PC-3 (cell line): ENCODE results near the gene SH3RF3. TPM values are rescaled to one million over a fixed set of nuclear protein-coding genes. Genes with fewer than 3 reads are reported as not detected.

Experiments
- ATAC-seq: fragments of 200-7000 bp; cut with Tn5 transposase; 2 replicates; pipeline ENCODE4 v1.9.1; 2020; ENCODE audit warnings: mild to moderate bottlenecking, moderate library complexity
- BruUV-seq: library from RNA; stranded (reverse); fragments of 400-500 nt; replicated peaks from 2 replicates; lab custom pipeline; 2021; lab: Mats Ljungman, UMichigan
- CTCF ChIA-PET: fragments of 300-600 bp; sonication (Branson Sonifier 250); formaldehyde crosslinking; loops from one replicate; lab custom pipeline; 2022; ENCODE audit warnings: antibody characterized with exemption; lab: Charles Lee
- POLR2A ChIA-PET: fragments of 300-600 bp; sonication (Branson Sonifier 250); formaldehyde crosslinking; loops from one replicate; lab custom pipeline; 2022; ENCODE audit warnings: antibody characterized with exemption; ENCODE audit not compliant: unreplicated experiment; lab: Charles Lee
- DNase-seq: peaks from one replicate; pipeline ENCODE4 v3.0.0-alpha.2; 2015
- H2AFZ ChIP-seq: fragments of 300-600 bp; sonication (generic); 2 replicates; pipeline ENCODE4 v1.6.0; 2016; ENCODE audit warnings: antibody characterized with exemption, low read length
- H3F3A ChIP-seq: fragments of 300-600 bp; sonication (generic); one replicate; pipeline ENCODE4 v1.6.0; 2017; ENCODE audit warnings: antibody characterized with exemption, low read length, control low read depth, mild to moderate bottlenecking; ENCODE audit not compliant: unreplicated experiment
- H3K27ac ChIP-seq: fragments of 300-600 bp; sonication (generic); 2 replicates; pipeline ENCODE4 v1.5.1; 2016; ENCODE audit warnings: mild to moderate bottlenecking, low read length
- H3K27me3 ChIP-seq: fragments of 300-600 bp; sonication (generic); 2 replicates; pipeline ENCODE4 v1.6.1; 2016; ENCODE audit warnings: low read length, mixed read lengths
- H3K36me3 ChIP-seq: fragments of 300-600 bp; sonication (generic); 2 replicates; pipeline ENCODE4 v1.6.1; 2016; ENCODE audit warnings: low read depth, mixed run types, low read length, mixed read lengths
- H3K4me1 ChIP-seq: fragments of 300-600 bp; sonication (generic); 2 replicates; pipeline ENCODE4 v1.5.1; 2016; ENCODE audit warnings: low read length; ENCODE audit not compliant: insufficient read depth
- H3K4me2 ChIP-seq: fragments of 300-600 bp; sonication (generic); 2 replicates; pipeline ENCODE4 v1.6.0; 2016; ENCODE audit warnings: low read length
- H3K4me3 ChIP-seq: fragments of 300-600 bp; sonication (generic); 2 replicates; pipeline ENCODE4 v1.5.1; 2016; ENCODE audit warnings: mild to moderate bottlenecking, low read length, mixed read lengths
- H3K79me2 ChIP-seq: fragments of 300-600 bp; sonication (generic); 2 replicates; pipeline ENCODE4 v1.6.1; 2017; ENCODE audit warnings: low read length, mixed read lengths
- H3K9ac ChIP-seq: fragments of 300-600 bp; sonication (generic); 2 replicates; pipeline ENCODE4 v1.6.0; 2016; ENCODE audit warnings: mild to moderate bottlenecking, low read length
- H3K9me2 ChIP-seq: fragments of 300-600 bp; sonication (generic); replicated peaks from 2 replicates; pipeline ENCODE4 v1.6.1; 2016; ENCODE audit warnings: mixed run types, low read length, mixed read lengths
- H3K9me3 ChIP-seq: fragments of 300-600 bp; sonication (generic); 2 replicates; pipeline ENCODE4 v1.6.1; 2016; ENCODE audit warnings: low read length, mixed read lengths
- H4K20me1 ChIP-seq: fragments of 300-600 bp; sonication (generic); 2 replicates; pipeline ENCODE4 v1.6.1; 2016; ENCODE audit warnings: low read length, mixed read lengths
- EZH2 ChIP-seq: fragments of 300-600 bp; sonication (generic); IDR thresholded peaks from one replicate; pipeline ENCODE4 v1.6.1; 2017; ENCODE audit warnings: antibody characterized with exemption, mild to moderate bottlenecking, low read length; ENCODE audit not compliant: unreplicated experiment
- EZH2phosphoT487 ChIP-seq: fragments of 300-600 bp; sonication (generic); IDR thresholded peaks from 2 replicates; pipeline ENCODE4 v1.6.1; 2018; ENCODE audit warnings: mild to moderate bottlenecking, antibody characterized with exemption, low read length, borderline replicate concordance
- intact Hi-C: fragments of 100-400 bp; cut with micrococcal nuclease; formaldehyde crosslinking; loops from 2 replicates; pipeline ENCODE4 v1.9.0; 2023
- total RNA-seq: library from RNA; depleted of rRNA; stranded (reverse); fragments of >200 nt; gene quantifications from 2 replicates; pipeline ENCODE4 v1.2.3, GENCODE V29; 2014
- TF ChIP-seq, protein P1 (sequence below): fragments of 300-600 bp; sonication (generic); conservative IDR thresholded peaks from 2 replicates; pipeline ENCODE4 v1.5.1; 2017; ENCODE audit warnings: antibody characterized with exemption, low read depth, mild to moderate bottlenecking, low read length

SH3RF3 gene
- total RNA-seq, 1 experiment from 2014 or later: 11.7 TPM

DNA sequence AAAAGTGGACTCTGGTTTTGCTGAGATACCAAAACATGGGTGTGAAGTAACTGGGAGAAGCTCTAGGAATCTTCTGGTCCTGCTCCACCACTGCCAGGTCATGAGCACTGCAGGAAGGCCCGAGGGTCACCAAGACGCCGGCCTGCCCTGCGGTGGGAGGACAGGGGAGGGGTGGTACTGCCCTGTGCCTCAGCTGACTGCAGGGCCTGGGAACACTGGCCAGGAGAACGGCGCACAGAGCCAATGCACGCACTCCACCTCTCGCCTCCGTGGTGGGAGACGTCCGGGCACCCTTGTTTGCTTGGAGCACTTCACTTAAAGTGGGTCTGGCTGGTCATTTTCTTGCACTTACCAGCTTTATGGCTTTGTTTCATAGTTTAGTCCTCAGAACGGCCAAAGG lies 153.4 kb downstream of the SH3RF3 start:
- H3K27ac ChIP-seq: no peak overlapping the region
- no peaks in the 10 kb centered on the region for H3K9me2 ChIP-seq
- no peaks in the 10 kb centered on the region for H3K9me3 ChIP-seq
- H3K4me3 ChIP-seq: no peak overlapping the region
- H2AFZ ChIP-seq: no peak overlapping the region
- no peak for TF ChIP-seq EZH2
- TF ChIP-seq, protein P1, sequence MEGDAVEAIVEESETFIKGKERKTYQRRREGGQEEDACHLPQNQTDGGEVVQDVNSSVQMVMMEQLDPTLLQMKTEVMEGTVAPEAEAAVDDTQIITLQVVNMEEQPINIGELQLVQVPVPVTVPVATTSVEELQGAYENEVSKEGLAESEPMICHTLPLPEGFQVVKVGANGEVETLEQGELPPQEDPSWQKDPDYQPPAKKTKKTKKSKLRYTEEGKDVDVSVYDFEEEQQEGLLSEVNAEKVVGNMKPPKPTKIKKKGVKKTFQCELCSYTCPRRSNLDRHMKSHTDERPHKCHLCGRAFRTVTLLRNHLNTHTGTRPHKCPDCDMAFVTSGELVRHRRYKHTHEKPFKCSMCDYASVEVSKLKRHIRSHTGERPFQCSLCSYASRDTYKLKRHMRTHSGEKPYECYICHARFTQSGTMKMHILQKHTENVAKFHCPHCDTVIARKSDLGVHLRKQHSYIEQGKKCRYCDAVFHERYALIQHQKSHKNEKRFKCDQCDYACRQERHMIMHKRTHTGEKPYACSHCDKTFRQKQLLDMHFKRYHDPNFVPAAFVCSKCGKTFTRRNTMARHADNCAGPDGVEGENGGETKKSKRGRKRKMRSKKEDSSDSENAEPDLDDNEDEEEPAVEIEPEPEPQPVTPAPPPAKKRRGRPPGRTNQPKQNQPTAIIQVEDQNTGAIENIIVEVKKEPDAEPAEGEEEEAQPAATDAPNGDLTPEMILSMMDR: no peak
- no peak for TF ChIP-seq EZH2phosphoT487
- H3F3A ChIP-seq: no peaks in the 10 kb centered on the region
- no peaks in the 10 kb centered on the region for H4K20me1 ChIP-seq
- ATAC-seq: no peak
- DNase-seq: no peak
- no peak overlapping the region for H3K9ac ChIP-seq
- no peak overlapping the region for H3K4me2 ChIP-seq
- no peaks in the 10 kb centered on the region for H3K4me1 ChIP-seq
- 0 out of 2 replicates have a peak, but pooled peaks cover 20% of the 10 kb centered on the region for H3K79me2 ChIP-seq
- CTCF ChIA-PET: no interaction called here
- intact Hi-C loops: no loop called here
- H3K27me3 ChIP-seq: no peaks in the 10 kb centered on the region
- H3K36me3 ChIP-seq: no peaks in the 10 kb centered on the region
- POLR2A ChIA-PET: no interaction called here
- BruUV-seq: no TSS peak

DNA sequence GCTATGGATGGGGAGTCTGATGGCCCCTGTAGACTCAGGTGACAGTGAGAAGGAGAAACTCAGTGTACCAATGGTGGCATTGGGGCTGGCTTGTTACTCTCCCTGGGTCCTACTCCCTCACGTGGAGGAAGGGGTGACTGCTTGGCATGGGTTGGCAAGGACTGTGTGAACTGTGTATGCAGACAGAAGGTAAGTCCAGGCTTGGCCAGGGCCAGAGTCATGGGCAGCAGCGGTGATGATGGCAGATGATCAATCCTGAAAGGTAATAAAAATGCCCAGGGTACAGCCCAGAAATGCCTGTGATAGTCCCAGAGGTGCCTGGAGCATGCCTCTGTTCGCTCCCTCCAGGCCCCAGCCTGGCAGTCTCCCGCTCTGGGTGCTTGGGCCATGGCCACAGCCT lies 153.9 kb downstream of the SH3RF3 start:
- Histone ChIP-seq H3K27ac (no peak overlapping the region), H3K9ac (no peak overlapping the region), H3K4me2 (no peak overlapping the region), H4K20me1 (no peaks in the 10 kb centered on the region), H2AFZ (no peak overlapping the region), H3K4me3 (no peak overlapping the region), H3K9me2 (no peaks in the 10 kb centered on the region), H3K79me2 (0 out of 2 replicates have a peak, but pooled peaks cover 20% of the 10 kb centered on the region), H3K4me1 (no peaks in the 10 kb centered on the region), H3K27me3 (no peaks in the 10 kb centered on the region), H3F3A (no peaks in the 10 kb centered on the region), H3K36me3 (no peaks in the 10 kb centered on the region), H3K9me3 (no peaks in the 10 kb centered on the region)
- ChIA-PET POLR2A (no interaction called here), CTCF (no interaction called here)
- DNase-seq (no peak), ATAC-seq (no peak)
- intact Hi-C loops: no loop called here
- TF ChIP-seq EZH2: no peak
- TF ChIP-seq, protein P1: no peak
- no peak for TF ChIP-seq EZH2phosphoT487
- no TSS peak for BruUV-seq

DNA sequence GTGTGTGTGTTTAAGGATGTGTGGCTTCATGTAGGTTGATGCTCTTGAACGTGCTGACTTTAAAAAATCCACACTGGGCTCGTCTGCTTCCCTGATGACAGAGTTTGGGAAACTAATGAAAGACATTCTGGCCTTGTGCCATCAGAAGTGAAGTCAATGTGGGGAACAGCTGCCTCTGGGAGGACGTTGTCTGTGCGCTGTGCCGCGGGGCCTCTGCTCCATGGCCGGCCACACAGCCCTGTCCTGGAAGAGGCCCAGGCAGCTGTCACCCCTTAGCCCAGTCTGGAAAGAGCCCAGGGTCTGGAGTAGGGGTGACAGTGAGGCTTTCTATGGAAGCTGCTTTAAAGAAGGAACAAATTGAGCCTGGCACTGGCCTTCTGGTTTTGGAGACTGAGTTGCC lies 155.8 kb downstream of the SH3RF3 start:
- H3K79me2 ChIP-seq: 0 out of 2 replicates have a peak, but pooled peaks cover 20% of the 10 kb centered on the region
- no peak overlapping the region for H2AFZ ChIP-seq
- H3K4me1 ChIP-seq: no peaks in the 10 kb centered on the region
- no peaks in the 10 kb centered on the region for H3K36me3 ChIP-seq
- H3K9me2 ChIP-seq: no peaks in the 10 kb centered on the region
- TF ChIP-seq, protein P1: no peak
- no peak for TF ChIP-seq EZH2phosphoT487
- no peak for TF ChIP-seq EZH2
- H4K20me1 ChIP-seq: no peaks in the 10 kb centered on the region
- CTCF ChIA-PET: no interaction called here
- H3K9me3 ChIP-seq: no peaks in the 10 kb centered on the region
- DNase-seq (no peak), ATAC-seq (no peak)
- H3K4me3 ChIP-seq: no peak overlapping the region
- H3K9ac ChIP-seq: no peak overlapping the region
- no peaks in the 10 kb centered on the region for H3F3A ChIP-seq
- no peaks in the 10 kb centered on the region for H3K27me3 ChIP-seq
- intact Hi-C loops: no loop called here
- no peak overlapping the region for H3K4me2 ChIP-seq
- no peak overlapping the region for H3K27ac ChIP-seq
- no TSS peak for BruUV-seq
- POLR2A ChIA-PET: no interaction called here
